ENCODE data around the gene HES7. TPM values are rescaled to one million over a fixed set of nuclear protein-coding genes. Genes with fewer than 3 reads are reported as not detected.

The HES7 gene
- total and polyA plus RNA-seq, 7 donors, result 0.16 TPM; not detected in 6

- H3K27me3 ChIP-seq, result no peaks in the 10 kb centered on the region
- intact Hi-C loops (cut with DNase I), result loop anchor here (5.0 kb wide), 1 partner anchor 61 kb away; no protein-coding TSS in a partner anchor
- peaks cover 0 to 21% (median 14%) of the 10 kb centered on the region in 4 donors for H3K36me3 ChIP-seq
- peak overlapping the region; percentile 98 to 100 (median 99) for H3K27ac ChIP-seq
- H3K4me1 ChIP-seq, result peaks cover 0 to 67% (median 60%) of the 10 kb centered on the region in 4 donors
- 54 to 62% methylated on average over 19 of the region's 19 CpGs for WGBS, 2 donors
- peak overlapping the region; percentile 83 to 99 (median 98) for H3K4me3 ChIP-seq
- TF ChIP-seq CTCF (IDR thresholded peaks at IDR 0.05) (no peak), EP300 (IDR thresholded peaks at IDR 0.05) (no peak), POLR2A (IDR thresholded peaks at IDR 0.05) (no peak), POLR2AphosphoS5 (IDR thresholded peaks at IDR 0.05) (no peak)
- peak; percentile 80 for DNase-seq
- H3K9me3 ChIP-seq, result no peaks in the 10 kb centered on the region
Measured at GRCh38 chr17:8161289-8162232, 37.7 kb upstream of the HES7 start.

GRCh38 chr17:8160741-8161221, 36.9 kb upstream of the HES7 start:
- Histone ChIP-seq H3K9me3 (no peaks in the 10 kb centered on the region), H3K4me1 (peaks cover 0 to 67% (median 60%) of the 10 kb centered on the region in 4 donors), H3K4me3 (peak overlapping the region in 1 of 4 donors; percentile 99), H3K27me3 (no peaks in the 10 kb centered on the region), H3K27ac (peak overlapping the region; percentile 98 to 100 (median 99)), H3K36me3 (peaks cover 0 to 21% (median 14%) of the 10 kb centered on the region in 4 donors)
- WGBS, 2 donors, result 45 to 69% methylated on average over 5 of the region's 5 CpGs
- DNase-seq, result peak; percentile 64
- intact Hi-C loops (cut with DNase I), result loop anchor here (5.0 kb wide), 1 partner anchor 62 kb away; no protein-coding TSS in a partner anchor
- no peak for TF ChIP-seq POLR2AphosphoS5 (IDR thresholded peaks at IDR 0.05)
- no peak for TF ChIP-seq CTCF (IDR thresholded peaks at IDR 0.05)
- TF ChIP-seq EP300 (IDR thresholded peaks at IDR 0.05), result no peak
- TF ChIP-seq POLR2A (IDR thresholded peaks at IDR 0.05), result no peak

GRCh38 chr17:8160224-8160577, 36.3 kb upstream of the HES7 start:
- Histone ChIP-seq H3K27ac (peak overlapping the region; percentile 98 to 100 (median 99)), H3K27me3 (no peaks in the 10 kb centered on the region), H3K9me3 (no peaks in the 10 kb centered on the region), H3K36me3 (peaks cover 0 to 21% (median 14%) of the 10 kb centered on the region in 4 donors), H3K4me3 (no peak overlapping the region), H3K4me1 (peaks cover 0 to 67% (median 60%) of the 10 kb centered on the region in 4 donors)
- DNase-seq, result no peak
- WGBS, 2 donors, result 46 to 75% methylated on average over 4 of the region's 4 CpGs
- no peak for TF ChIP-seq CTCF (IDR thresholded peaks at IDR 0.05)
- no peak for TF ChIP-seq POLR2AphosphoS5 (IDR thresholded peaks at IDR 0.05)
- no peak for TF ChIP-seq POLR2A (IDR thresholded peaks at IDR 0.05)
- TF ChIP-seq EP300 (IDR thresholded peaks at IDR 0.05), result no peak
- intact Hi-C loops (cut with DNase I), result loop anchor here (5.0 kb wide), 1 partner anchor 62 kb away; no protein-coding TSS in a partner anchor

GRCh38 chr17:8159459-8160223, 35.7 kb upstream of the HES7 start:
- no peak overlapping the region for H3K4me3 ChIP-seq
- H3K4me1 ChIP-seq, result peaks cover 0 to 65% (median 59%) of the 10 kb centered on the region in 4 donors
- WGBS, 2 donors, result 67 to 84% methylated on average over 4 of the region's 4 CpGs
- H3K27ac ChIP-seq, result peak overlapping the region; percentile 98 to 100 (median 99)
- TF ChIP-seq POLR2A (IDR thresholded peaks at IDR 0.05) (no peak), POLR2AphosphoS5 (IDR thresholded peaks at IDR 0.05) (no peak), EP300 (IDR thresholded peaks at IDR 0.05) (no peak), CTCF (IDR thresholded peaks at IDR 0.05) (no peak)
- intact Hi-C loops (cut with DNase I), result loop anchor here (1.0 to 5.0 kb wide), 4 partner anchors 21 to 317 kb away; partner anchors contain the start of gene HES7
- no peaks in the 10 kb centered on the region for H3K9me3 ChIP-seq
- peaks cover 0 to 21% (median 14%) of the 10 kb centered on the region in 4 donors for H3K36me3 ChIP-seq
- DNase-seq, result peak; percentile 64
- no peaks in the 10 kb centered on the region for H3K27me3 ChIP-seq

All from sigmoid colon (tissue), 7 donors.